DMS 273 (cell line): Measurements from ENCODE around the gene CDX1.

ENCODE experiments used
- DNase-seq: peaks from one replicate; lab custom pipeline; 2025; ENCODE audit not compliant: unreplicated experiment; lab: John Stamatoyannopoulos, UW

CDX1 gene

GRCh38 chr5:150166650-150167511 lies at the start of gene CDX1:
TSS of gene CDX1 (plus strand) at chr5:150166778. CDS start at chr5:150166877, 99 bp downstream.
- DNase-seq: no peak

GRCh38 chr5:150117945-150118560 lies 48.5 kb upstream of the CDX1 start:
- no peak for DNase-seq

- no peak for DNase-seq
Observed at GRCh38 chr5:150118561-150119229, 47.9 kb upstream of the CDX1 start.

- no peak for DNase-seq
Observed at GRCh38 chr5:150119421-150120061, 47.0 kb upstream of the CDX1 start.

GRCh38 chr5:150120062-150120441 lies 46.5 kb upstream of the CDX1 start:
- no peak for DNase-seq

GRCh38 chr5:150120617-150121447 lies 45.7 kb upstream of the CDX1 start:
- DNase-seq: no peak

GRCh38 chr5:150121448-150122157 lies 45.0 kb upstream of the CDX1 start:
- no peak for DNase-seq

- DNase-seq: peak; percentile 28
Observed at GRCh38 chr5:150122158-150122510, 44.4 kb upstream of the CDX1 start.

GRCh38 chr5:150122536-150123481 lies 43.8 kb upstream of the CDX1 start:
- DNase-seq: no peak

- DNase-seq: no peak
Observed at GRCh38 chr5:150123542-150123941, 43.0 kb upstream of the CDX1 start.

GRCh38 chr5:150124111-150124557 lies 42.4 kb upstream of the CDX1 start:
- DNase-seq: no peak

GRCh38 chr5:150124596-150124995 lies 42.0 kb upstream of the CDX1 start:
- DNase-seq: no peak

- no peak for DNase-seq
Observed at GRCh38 chr5:150125334-150125733, 41.2 kb upstream of the CDX1 start.

GRCh38 chr5:150126199-150126920 lies 40.2 kb upstream of the CDX1 start:
- no peak for DNase-seq

GRCh38 chr5:150126921-150127265 lies 39.7 kb upstream of the CDX1 start:
- DNase-seq: no peak

- no peak for DNase-seq
Observed at GRCh38 chr5:150129454-150129812, 37.1 kb upstream of the CDX1 start.

GRCh38 chr5:150129813-150130492 lies 36.6 kb upstream of the CDX1 start:
- peak; percentile 82 for DNase-seq

GRCh38 chr5:150130493-150130922 lies 36.1 kb upstream of the CDX1 start:
- DNase-seq: no peak
